Neuron (in vitro differentiated cells): ENCODE measurements around the gene ACTR8.

Experiments
- H2AFZ ChIP-seq: one replicate; pipeline ENCODE4 v1.6.1; 2013; ENCODE audit warnings: low read depth, mild to moderate bottlenecking, inconsistent platforms, low read length, moderate library complexity
- H3K27me3 ChIP-seq: one replicate; pipeline ENCODE4 v1.6.1; 2013; ENCODE audit warnings: low read length; ENCODE audit not compliant: insufficient read depth
- H3K36me3 ChIP-seq: one replicate; pipeline ENCODE4 v1.6.1; 2013; ENCODE audit warnings: low read length; ENCODE audit not compliant: insufficient read depth
- H3K4me1 ChIP-seq: one replicate; pipeline ENCODE4 v1.6.1; 2013; ENCODE audit warnings: low read length; ENCODE audit not compliant: insufficient read depth
- H3K4me3 ChIP-seq: 2 replicates; pipeline ENCODE4 v1.5.1; 2013; ENCODE audit warnings: mild to moderate bottlenecking, low read length, moderate library complexity
- H3K9me3 ChIP-seq: one replicate; pipeline ENCODE4 v1.6.1; 2013; ENCODE audit warnings: low read length

Gene ACTR8

DNA sequence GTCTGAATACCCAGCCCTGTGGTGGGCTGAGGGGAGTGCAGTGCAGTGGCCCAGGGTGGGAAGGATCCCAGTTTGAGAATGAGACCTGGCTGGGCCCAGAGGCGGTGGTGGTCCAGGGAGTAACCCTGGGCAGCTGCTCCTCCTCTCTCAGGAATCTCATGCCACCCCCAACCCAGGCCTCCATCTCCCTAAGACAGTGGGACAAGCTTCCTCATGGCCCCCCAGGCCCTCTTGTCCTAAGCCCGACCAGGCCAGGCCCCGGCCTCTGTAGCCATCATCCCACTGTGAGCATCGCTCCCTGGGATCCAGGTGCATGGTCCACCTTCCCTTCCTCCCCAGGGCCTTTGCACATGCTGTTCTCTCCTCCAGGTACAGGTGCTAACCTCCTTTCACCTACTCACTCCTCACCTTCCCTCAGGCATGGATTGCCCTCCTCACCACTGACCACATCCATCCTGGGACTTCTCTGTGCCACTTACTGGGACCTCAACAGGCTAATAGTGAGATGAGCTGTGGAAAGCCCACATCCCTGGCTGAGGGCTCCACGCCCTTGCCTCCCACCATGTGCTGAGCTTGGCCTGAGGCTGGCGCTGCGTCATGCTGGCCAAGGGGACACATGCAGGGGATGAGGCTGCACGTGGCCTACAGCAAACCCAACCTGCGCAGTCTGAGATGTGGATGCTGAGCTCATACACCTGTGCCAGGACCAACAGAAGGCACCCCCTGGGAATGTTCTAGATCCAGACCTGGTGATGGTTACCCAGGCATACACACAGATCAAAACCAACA, 45.7 kb downstream of the ACTR8 start:
- Histone ChIP-seq H3K4me1 (no peaks in the 10 kb centered on the region), H3K4me3 (no peak overlapping the region), H2AFZ (no peak overlapping the region), H3K9me3 (no peaks in the 10 kb centered on the region), H3K36me3 (no peaks in the 10 kb centered on the region), H3K27me3 (no peaks in the 10 kb centered on the region)

- no peak overlapping the region for H2AFZ ChIP-seq
- no peaks in the 10 kb centered on the region for H3K36me3 ChIP-seq
- H3K9me3 ChIP-seq = no peaks in the 10 kb centered on the region
- H3K4me3 ChIP-seq = no peak overlapping the region
- no peaks in the 10 kb centered on the region for H3K27me3 ChIP-seq
- H3K4me1 ChIP-seq = no peaks in the 10 kb centered on the region
Observed at GRCh38 chr3:53835257-53835656, 46.7 kb downstream of the ACTR8 start.

DNA sequence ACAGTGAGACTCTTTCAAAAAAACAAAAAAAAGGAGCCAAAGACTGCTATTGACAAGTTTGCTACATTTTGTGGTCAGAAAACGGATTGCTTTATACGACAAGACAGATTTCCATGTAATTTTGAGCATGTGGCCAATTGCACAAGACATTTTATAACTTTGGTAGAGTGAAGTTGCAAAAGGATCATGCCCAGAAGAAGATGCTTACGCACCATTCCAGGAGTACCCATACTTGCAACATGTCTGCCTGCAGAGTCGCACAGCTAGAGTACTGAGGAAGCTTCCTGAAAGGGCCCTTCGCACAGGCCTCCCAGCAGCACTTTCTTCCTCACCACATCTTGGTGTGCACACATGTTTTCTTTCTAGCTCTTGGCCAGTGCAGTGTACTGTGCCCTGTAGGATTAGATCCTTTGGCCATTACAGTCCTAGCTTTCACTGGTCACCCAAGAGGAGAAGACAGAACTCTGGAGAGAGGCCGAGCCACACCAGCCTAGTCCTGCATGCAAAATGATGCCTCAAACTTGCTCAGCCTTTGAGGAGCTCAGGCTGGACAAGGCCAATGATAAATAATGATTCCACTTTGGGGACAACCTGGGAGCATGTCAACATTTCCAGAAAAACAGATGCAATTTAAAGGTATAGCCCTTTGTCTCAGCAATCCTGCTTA, 47.4 kb downstream of the ACTR8 start:
- Histone ChIP-seq H3K4me3 (no peak overlapping the region), H3K36me3 (no peaks in the 10 kb centered on the region), H2AFZ (no peak overlapping the region), H3K4me1 (no peaks in the 10 kb centered on the region), H3K9me3 (no peaks in the 10 kb centered on the region), H3K27me3 (no peaks in the 10 kb centered on the region)

DNA sequence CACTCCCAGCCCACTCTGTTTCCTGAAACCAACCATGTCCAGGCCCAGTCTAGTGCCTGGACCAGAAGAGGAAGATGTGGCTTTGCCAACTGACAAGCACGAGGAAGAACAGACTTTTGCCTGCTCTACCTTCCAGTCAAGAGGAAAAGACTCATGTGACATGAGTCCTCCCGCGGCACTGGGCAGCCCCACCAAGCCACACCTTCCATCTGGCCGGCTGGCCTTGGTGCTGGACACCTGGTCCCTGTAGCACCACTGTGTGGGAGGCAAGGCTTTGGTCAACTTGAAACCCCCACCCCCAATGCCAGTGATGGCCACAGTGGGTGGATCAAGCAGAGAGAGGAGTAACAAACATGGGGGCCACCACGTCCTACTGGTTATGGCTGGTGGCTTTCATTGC, 48.3 kb downstream of the ACTR8 start:
- no peaks in the 10 kb centered on the region for H3K27me3 ChIP-seq
- H3K4me1 ChIP-seq = no peaks in the 10 kb centered on the region
- H3K9me3 ChIP-seq = no peaks in the 10 kb centered on the region
- H3K4me3 ChIP-seq = no peak overlapping the region
- H2AFZ ChIP-seq = no peak overlapping the region
- no peaks in the 10 kb centered on the region for H3K36me3 ChIP-seq

DNA sequence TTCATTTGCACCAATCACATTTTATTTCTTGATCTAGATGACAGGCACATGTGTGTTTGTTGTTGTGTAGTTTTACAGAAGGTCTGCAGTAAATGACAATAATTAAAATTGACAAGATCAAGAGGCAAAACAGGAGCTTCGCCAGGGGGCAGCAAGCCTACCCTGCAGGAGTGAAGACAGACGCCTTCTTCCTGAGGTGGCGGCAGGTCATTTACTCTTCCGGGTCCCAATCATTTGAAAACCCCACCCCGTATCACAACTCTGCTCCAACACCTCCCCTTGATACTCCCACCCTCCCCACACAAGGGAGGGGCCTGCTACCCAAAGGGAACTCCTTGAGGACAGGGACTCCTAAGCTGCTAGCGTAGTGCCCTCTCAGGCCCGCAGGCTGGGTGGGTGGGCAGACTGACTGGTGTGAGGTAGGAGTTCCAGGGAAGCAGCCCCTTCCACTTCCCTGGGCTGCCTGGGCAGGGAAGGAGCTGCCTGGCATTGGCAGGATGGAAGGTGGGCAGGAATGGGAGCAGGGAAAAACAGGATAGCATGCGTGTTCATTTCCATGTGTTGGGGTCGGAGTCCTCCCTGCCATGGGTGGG, 48.8 kb downstream of the ACTR8 start:
- Histone ChIP-seq H3K27me3 (no peaks in the 10 kb centered on the region), H3K9me3 (no peaks in the 10 kb centered on the region), H2AFZ (no peak overlapping the region), H3K4me3 (no peak overlapping the region), H3K4me1 (no peaks in the 10 kb centered on the region), H3K36me3 (no peaks in the 10 kb centered on the region)

- Histone ChIP-seq H3K9me3 (no peaks in the 10 kb centered on the region), H3K27me3 (no peaks in the 10 kb centered on the region), H3K4me1 (peaks cover 5% of the 10 kb centered on the region), H3K4me3 (no peak overlapping the region), H2AFZ (no peak overlapping the region), H3K36me3 (no peaks in the 10 kb centered on the region)
Observed at GRCh38 chr3:53830944-53831343, 51.0 kb downstream of the ACTR8 start.

DNA sequence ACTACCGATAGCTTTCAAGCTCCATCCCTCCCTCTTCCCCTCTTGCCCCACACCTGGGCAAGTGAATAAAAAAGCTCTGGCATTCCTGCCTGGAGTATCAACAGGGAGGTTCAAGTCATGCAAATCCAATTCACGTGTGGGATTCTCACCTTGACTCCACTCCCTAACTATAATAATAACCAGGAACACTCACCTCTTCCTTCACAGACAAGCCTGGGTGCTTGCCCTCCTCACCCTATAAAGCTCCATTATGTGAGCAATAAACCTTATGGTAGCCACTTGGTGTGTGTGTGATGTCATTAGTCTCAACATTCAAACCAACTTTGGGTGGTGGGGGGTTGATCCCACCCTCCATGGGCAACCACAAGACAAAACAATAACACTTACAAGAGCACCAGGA, 52.3 kb downstream of the ACTR8 start:
- Histone ChIP-seq H2AFZ (no peak overlapping the region), H3K9me3 (no peaks in the 10 kb centered on the region), H3K4me3 (no peak overlapping the region), H3K36me3 (no peaks in the 10 kb centered on the region), H3K4me1 (peaks cover 5% of the 10 kb centered on the region), H3K27me3 (no peaks in the 10 kb centered on the region)

DNA sequence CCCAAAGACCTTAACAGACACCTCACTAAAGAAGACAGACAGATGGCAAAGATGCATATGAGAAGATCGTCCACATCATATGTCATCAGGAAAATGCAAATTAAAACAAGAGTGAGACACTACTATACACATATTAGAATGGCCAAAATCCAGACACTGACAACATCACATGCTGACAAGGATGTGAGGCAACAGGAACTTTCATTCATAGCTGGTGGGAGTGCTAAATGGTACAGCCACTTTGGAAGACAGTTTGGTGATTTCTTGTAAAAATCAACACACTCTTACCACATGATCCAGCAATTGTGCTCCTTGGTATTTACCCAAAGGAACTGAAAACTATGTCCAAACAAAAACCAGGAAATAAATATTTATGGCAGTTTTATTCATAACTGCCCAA, 53.4 kb downstream of the ACTR8 start:
- Histone ChIP-seq H3K4me3 (no peak overlapping the region), H2AFZ (no peak overlapping the region), H3K4me1 (peaks cover 5% of the 10 kb centered on the region), H3K9me3 (no peaks in the 10 kb centered on the region), H3K27me3 (no peaks in the 10 kb centered on the region), H3K36me3 (no peaks in the 10 kb centered on the region)

DNA sequence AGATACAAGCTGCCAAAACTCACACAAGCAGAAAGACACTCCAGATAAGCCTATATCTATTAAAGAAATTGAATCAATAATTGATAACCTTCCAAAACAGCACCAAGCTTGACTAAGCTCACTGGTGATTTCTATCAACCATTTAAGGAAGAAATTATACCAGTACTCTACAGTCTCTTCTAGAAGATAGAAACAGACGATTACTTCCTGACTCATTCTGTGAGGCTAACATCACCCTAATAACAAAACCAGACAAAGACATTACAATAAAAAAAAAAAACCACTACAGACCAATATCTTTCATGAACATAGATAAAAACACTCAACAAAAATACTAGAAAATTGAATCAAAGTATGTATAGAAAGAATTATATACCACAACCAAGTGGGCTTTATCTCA, 55.9 kb downstream of the ACTR8 start:
- peaks cover 5% of the 10 kb centered on the region for H3K4me1 ChIP-seq
- H2AFZ ChIP-seq = no peak overlapping the region
- no peaks in the 10 kb centered on the region for H3K27me3 ChIP-seq
- H3K4me3 ChIP-seq = no peak overlapping the region
- no peaks in the 10 kb centered on the region for H3K36me3 ChIP-seq
- H3K9me3 ChIP-seq = no peaks in the 10 kb centered on the region

DNA sequence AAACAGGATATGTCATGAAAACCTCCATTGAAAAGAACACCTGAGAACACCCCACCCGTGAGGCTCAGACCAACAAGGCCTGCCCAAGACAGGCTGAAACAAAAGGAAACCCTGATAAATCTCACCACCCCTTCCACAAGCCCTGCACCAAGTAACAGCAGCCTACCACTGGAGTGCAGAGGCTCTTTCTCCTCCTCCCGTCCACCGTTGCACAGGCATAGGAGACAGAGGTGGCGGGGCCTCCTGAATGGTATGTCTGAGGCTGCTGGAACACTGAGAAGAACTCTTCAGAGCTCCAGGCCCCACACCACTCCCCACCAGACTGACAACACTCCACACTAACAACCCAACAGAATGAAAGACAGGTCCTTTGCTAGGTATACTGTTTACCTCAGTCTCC, 57.2 kb downstream of the ACTR8 start:
- no peak overlapping the region for H2AFZ ChIP-seq
- no peak overlapping the region for H3K4me3 ChIP-seq
- no peaks in the 10 kb centered on the region for H3K36me3 ChIP-seq
- H3K4me1 ChIP-seq = peaks cover 5% of the 10 kb centered on the region
- no peaks in the 10 kb centered on the region for H3K9me3 ChIP-seq
- H3K27me3 ChIP-seq = no peaks in the 10 kb centered on the region

GRCh38 chr3:53823956-53824657, 57.8 kb downstream of the ACTR8 start:
- H3K4me1 ChIP-seq = peaks cover 5% of the 10 kb centered on the region
- no peaks in the 10 kb centered on the region for H3K9me3 ChIP-seq
- no peak overlapping the region for H2AFZ ChIP-seq
- H3K4me3 ChIP-seq = no peak overlapping the region
- H3K27me3 ChIP-seq = no peaks in the 10 kb centered on the region
- H3K36me3 ChIP-seq = no peaks in the 10 kb centered on the region

- H3K27me3 ChIP-seq = no peaks in the 10 kb centered on the region
- H3K4me1 ChIP-seq = peaks cover 5% of the 10 kb centered on the region
- H3K4me3 ChIP-seq = no peak overlapping the region
- H2AFZ ChIP-seq = no peak overlapping the region
- no peaks in the 10 kb centered on the region for H3K9me3 ChIP-seq
- H3K36me3 ChIP-seq = no peaks in the 10 kb centered on the region
Observed at GRCh38 chr3:53823026-53823955, 58.7 kb downstream of the ACTR8 start.
